H1 (cell line): Measurements from ENCODE around the gene FAM136A. TPM values are rescaled to one million over a fixed set of nuclear protein-coding genes. Genes with fewer than 3 reads are reported as not detected.

Experiments used
- CTCF ChIA-PET: fragments of 300-600 bp; sonication (Branson Sonifier 250); formaldehyde crosslinking; loops from one replicate; lab custom pipeline; 2021; ENCODE audit not compliant: partially characterized antibody; lab: Charles Lee
- POLR2A ChIA-PET: fragments of 300-600 bp; sonication (Branson Sonifier 250); formaldehyde crosslinking; loops from one replicate; lab custom pipeline; 2021; ENCODE audit warnings: inconsistent platforms; ENCODE audit not compliant: partially characterized antibody; lab: Charles Lee
- DNase-seq, 2 experiments: peaks; one replicate each; pipeline versions ENCODE4 v3.0.0 to v3.0.0-alpha.2; 2010 to 2022; ENCODE audit warnings: low spot score in 2 of 2, low read depth in 1 of 2, mixed read lengths in 1 of 2
- FAIRE-seq: peaks from 2 replicates; lab custom pipeline; 2011; peaks lifted over from hg19 to GRCh38; lab: Jason Lieb, UNC
- H2AFZ ChIP-seq: 2 replicates; pipeline ENCODE4 v1.8.1; 2012; ENCODE audit warnings: low read length, inconsistent platforms
- H2AK5ac ChIP-seq: 2 replicates; pipeline ENCODE4 v1.6.1; 2013; ENCODE audit warnings: low read depth, low read length
- H2BK120ac ChIP-seq: replicated peaks from 2 replicates; pipeline ENCODE3; 2013; ENCODE audit warnings: low read depth, low read length, inconsistent platforms
- H2BK12ac ChIP-seq: 2 replicates; pipeline ENCODE4 v1.6.1; 2013; ENCODE audit warnings: low read depth, low read length
- H2BK15ac ChIP-seq: 2 replicates; pipeline ENCODE4 v1.6.1; 2013; ENCODE audit warnings: low read length
- H2BK20ac ChIP-seq: 2 replicates; pipeline ENCODE4 v1.6.1; 2013; ENCODE audit warnings: low read length
- H2BK5ac ChIP-seq: 2 replicates; pipeline ENCODE4 v1.6.1; 2013; ENCODE audit warnings: low read depth, low read length
- H3K14ac ChIP-seq: 2 replicates; pipeline ENCODE4 v1.6.1; 2013; ENCODE audit warnings: inconsistent platforms; ENCODE audit not compliant: insufficient read length
- H3K18ac ChIP-seq: 2 replicates; pipeline ENCODE4 v1.6.1; 2013; ENCODE audit warnings: low read length; ENCODE audit errors: extremely low read depth
- H3K23ac ChIP-seq: 2 replicates; pipeline ENCODE4 v1.6.1; 2013; ENCODE audit warnings: inconsistent platforms; ENCODE audit not compliant: insufficient read length
- H3K23me2 ChIP-seq: 2 replicates; pipeline ENCODE4 v1.6.1; 2013; ENCODE audit warnings: low read depth, low read length
- H3K27ac ChIP-seq: 2 replicates; pipeline ENCODE4 v1.6.1; 2011; ENCODE audit warnings: low read depth, low read length, inconsistent platforms
- H3K27me3 ChIP-seq, 4 experiments: replicated peaks in 1 of 4; 1 replicate in 1 of 4; 2 replicates in 3 of 4; pipeline versions ENCODE4 v1.6.1 to v1.8.1; 2011 to 2013; ENCODE audit warnings: low read length in 3 of 4, mild to moderate bottlenecking in 3 of 4, inconsistent platforms in 2 of 4, mixed read lengths in 2 of 4, moderate library complexity in 1 of 4; ENCODE audit not compliant: control insufficient read depth in 3 of 4, insufficient read depth in 3 of 4; ENCODE audit errors: extremely low read depth in 1 of 4
- H3K36me3 ChIP-seq, 4 experiments: 2 replicates each; pipeline versions ENCODE4 v1.6.1 to v1.8.1; 2011 to 2013; ENCODE audit warnings: mild to moderate bottlenecking in 4 of 4, low read length in 3 of 4, moderate library complexity in 2 of 4, control low read depth in 1 of 4, inconsistent platforms in 1 of 4; ENCODE audit not compliant: insufficient read depth in 4 of 4, control insufficient read depth in 2 of 4
- H3K4ac ChIP-seq: replicated peaks from 2 replicates; pipeline ENCODE3; 2013; ENCODE audit warnings: low read length, low read depth, mixed read lengths, inconsistent platforms; ENCODE audit not compliant: insufficient read length
- H3K4me1 ChIP-seq, 4 experiments: replicated peaks in 1 of 4; 1 replicate in 1 of 4; 2 replicates in 3 of 4; pipeline versions ENCODE4 v1.6.1 to v1.8.1; 2011 to 2013; ENCODE audit warnings: low read length in 3 of 4, inconsistent platforms in 2 of 4, mixed read lengths in 1 of 4; ENCODE audit not compliant: insufficient read depth in 4 of 4, control insufficient read depth in 3 of 4
- H3K4me2 ChIP-seq, 2 experiments: 2 replicates each; pipeline versions ENCODE4 v1.6.1 to v1.8.1; 2011 to 2013; ENCODE audit warnings: low read depth in 2 of 2, low read length in 2 of 2, control low read depth in 1 of 2, inconsistent platforms in 1 of 2, mild to moderate bottlenecking in 1 of 2; ENCODE audit not compliant: insufficient read depth in 1 of 2
- H3K4me3 ChIP-seq, 4 experiments: fragments of 200-600, 300-600 bp in 1 of 4; sonication (generic), shearing (Covaris generic), sonication (Bioruptor Twin) in 1 of 4; 2 replicates each; pipeline versions ENCODE4 v1.5.1 to v1.8.1; 2011 to 2016; ENCODE audit warnings: low read length in 4 of 4, low read depth in 3 of 4, control low read depth in 2 of 4, inconsistent platforms in 2 of 4, mild to moderate bottlenecking in 2 of 4, mixed read lengths in 1 of 4, moderate library complexity in 1 of 4; ENCODE audit not compliant: insufficient read depth in 2 of 4; ENCODE audit errors: extremely low read depth in 1 of 4
- H3K56ac ChIP-seq: replicated peaks from 2 replicates; pipeline ENCODE3; 2013; ENCODE audit warnings: low read depth, mild to moderate bottlenecking, mixed read lengths, low read length, inconsistent platforms; ENCODE audit not compliant: insufficient read length
- H3K79me1 ChIP-seq: 2 replicates; pipeline ENCODE4 v1.6.1; 2013; ENCODE audit warnings: low read depth, low read length, control low read depth
- H3K79me2 ChIP-seq, 2 experiments: 2 replicates each; pipeline versions ENCODE4 v1.6.1 to v1.8.1; 2012 to 2013; ENCODE audit warnings: low read length in 2 of 2, mild to moderate bottlenecking in 2 of 2, inconsistent platforms in 1 of 2; ENCODE audit not compliant: insufficient read depth in 2 of 2, control insufficient read depth in 1 of 2
- H3K9ac ChIP-seq, 4 experiments: replicated peaks in 1 of 4; 1 replicate in 1 of 4; 2 replicates in 3 of 4; pipeline versions ENCODE4 v1.6.1 to v1.8.1; 2011 to 2013; ENCODE audit warnings: low read depth in 3 of 4, low read length in 3 of 4, control low read depth in 2 of 4, mild to moderate bottlenecking in 2 of 4, moderate library complexity in 2 of 4, inconsistent platforms in 1 of 4; ENCODE audit errors: extremely low read depth in 1 of 4
- H3K9me3 ChIP-seq, 2 experiments: 2 replicates each; pipeline versions ENCODE4 v1.6.1 to v1.8.1; 2012 to 2013; ENCODE audit warnings: mild to moderate bottlenecking in 2 of 2, moderate library complexity in 2 of 2, control low read depth in 1 of 2, inconsistent platforms in 1 of 2, low read depth in 1 of 2, low read length in 1 of 2, mixed read lengths in 1 of 2; ENCODE audit not compliant: insufficient read depth in 2 of 2
- H4K20me1 ChIP-seq, 2 experiments: replicated peaks in 1 of 2; 2 replicates each; pipeline versions ENCODE3 to v1.8.1; 2011 to 2013; ENCODE audit warnings: inconsistent platforms in 2 of 2, low read length in 2 of 2, mild to moderate bottlenecking in 1 of 2; ENCODE audit not compliant: insufficient read depth in 2 of 2, control insufficient read depth in 1 of 2
- H4K5ac ChIP-seq: 2 replicates; pipeline ENCODE4 v1.6.1; 2013; ENCODE audit warnings: low read length, low read depth, mixed read lengths, inconsistent platforms; ENCODE audit not compliant: insufficient read length
- H4K8ac ChIP-seq: 2 replicates; pipeline ENCODE4 v1.8.0; 2013; ENCODE audit warnings: mild to moderate bottlenecking, moderate library complexity, low read length, inconsistent platforms; ENCODE audit not compliant: insufficient read depth; ENCODE audit errors: extremely low read depth
- H4K91ac ChIP-seq: replicated peaks from 2 replicates; pipeline ENCODE3; 2013; ENCODE audit warnings: low read length, mixed read lengths, inconsistent platforms; ENCODE audit not compliant: insufficient read length
- JUND ChIP-seq: IDR thresholded peaks from 2 replicates; pipeline ENCODE4 v1.6.1; 2011; ENCODE audit warnings: mild to moderate bottlenecking, improper control_type of control experiment, low read length
- POU5F1 ChIP-seq: IDR thresholded peaks from 2 replicates; pipeline ENCODE4 v1.6.1; 2011; ENCODE audit warnings: low read depth, mild to moderate bottlenecking, low read length, moderate library complexity
- WGBS, 2 experiments: shearing (Covaris generic) in 1 of 2; methylation state at CpG; one replicate each; pipeline versions ENCODE4 v1.1.6 to v1.1.7; 2013 to 2015; ENCODE audit warnings: low lambda C conversion rate in 2 of 2, mixed read lengths in 2 of 2, inconsistent platforms in 1 of 2, low coverage in 1 of 2, missing lambda C conversion rate in 1 of 2; ENCODE audit not compliant: insufficient replicate concordance in 2 of 2, insufficient coverage in 1 of 2, insufficient read length in 1 of 2; ENCODE audit errors: extremely low coverage in 1 of 2, missing lambda C conversion rate in 1 of 2; 5-methylcytosine and 5-hydroxymethylcytosine counted together
- polyA plus RNA-seq, 7 experiments: library from polyadenylated mRNA; depleted of rRNA in 3 of 7; stranded (reverse) in 5 of 7; unstranded in 2 of 7; fragments of >200 nt in 5 of 7; fragments of 200-250 nt in 2 of 7; gene quantifications; 1 replicate in 5 of 7; 2 replicates in 1 of 7; 4 replicates in 1 of 7; pipeline versions ENCODE4 v1.2.1 to v1.2.3, GENCODE V29; 2011 to 2013; ENCODE audit warnings: missing spikeins in 2 of 7, mixed read lengths in 2 of 7
- total RNA-seq: library from RNA; stranded (reverse); fragmentation: NEBNext Ultra II Directional; extraction: Animal tissue kit (Norgen Biotek cat#: 25700); gene quantifications from 2 replicates; pipeline ENCODE4 v1.2.1, GENCODE V29; 2021

The FAM136A gene
- total and polyA plus RNA-seq, 2 of the 8 experiments (the other 6 are each of a cell fraction or from before 2014, with no cell fraction given): 58.2 to 122 TPM

- no peak overlapping the region for H3K9ac ChIP-seq
- no peak overlapping the region for H2BK120ac ChIP-seq
- ChIA-PET CTCF (interaction anchor here (0.6 to 7.3 kb wide), 50 partner anchors 8 to 464 kb away, joined by 3 to 120 read pairs (median 4); partner anchors contain the start of gene SNRPG), POLR2A (interaction anchor here (0.8 to 4.6 kb wide), 5 partner anchors 10 to 345 kb away, joined by 3 to 63 read pairs (median 4); partner anchors contain the start of gene SNRPG)
- H4K91ac ChIP-seq: no peak overlapping the region
- peaks cover 0 to 7% of the 10 kb centered on the region in 2 experiments; a peak in 1 of 4 replicates for H3K79me2 ChIP-seq
- FAIRE-seq: no peak
- no peak overlapping the region for H2BK20ac ChIP-seq
- no peak overlapping the region for H4K8ac ChIP-seq
- no peak overlapping the region for H4K5ac ChIP-seq
- H2AFZ ChIP-seq: no peak overlapping the region
- peaks cover 0 to 5% of the 10 kb centered on the region in 2 experiments; a peak in 1 of 4 replicates for H3K9me3 ChIP-seq
- no peak overlapping the region for H3K56ac ChIP-seq
- H2BK15ac ChIP-seq: no peak overlapping the region
- no peak overlapping the region for H3K14ac ChIP-seq
- no peaks in the 10 kb centered on the region for H4K20me1 ChIP-seq
- DNase-seq: no peak
- H3K27me3 ChIP-seq: no peaks in the 10 kb centered on the region
- H3K79me1 ChIP-seq: no peaks in the 10 kb centered on the region; the same call in 1 of the 2 replicates
- TF ChIP-seq POU5F1 (no peak), JUND (peak; percentile 69)
- no peak overlapping the region for H2BK12ac ChIP-seq
- H3K23me2 ChIP-seq: peaks cover 2% of the 10 kb centered on the region; the same call in 1 of the 2 replicates
- H3K23ac ChIP-seq: no peak overlapping the region
- H2AK5ac ChIP-seq: no peak overlapping the region
- no peak overlapping the region for H2BK5ac ChIP-seq
- peaks cover 0 to 8% (median 5%) of the 10 kb centered on the region in 4 experiments; a peak in 3 of 7 replicates for H3K4me1 ChIP-seq
- no peak overlapping the region for H3K4ac ChIP-seq
- H3K4me2 ChIP-seq: no peak overlapping the region
- H3K4me3 ChIP-seq: no peak overlapping the region
- H3K27ac ChIP-seq: no peak overlapping the region
- H3K18ac ChIP-seq: no peak overlapping the region
- WGBS, 2 experiments: 68% methylated on average over 4 of the region's 4 CpGs; no CpG with 5 or more reads in 1 of the 2 experiments
- peaks cover 0 to 8% (median 4%) of the 10 kb centered on the region in 4 experiments; a peak in 5 of 8 replicates for H3K36me3 ChIP-seq
Measured at GRCh38 chr2:70304498-70304897, 2.6 kb upstream of the FAM136A start.
